ENCODE measurements around the gene EOLA2.
"Not testable (repeated sequence)": the region's sequence is repeated elsewhere in the genome, so short reads cannot be mapped to it uniquely, and the experiment has no call there.

EOLA2 gene

GRCh38 chrX:149962010-149962409, 23.7 kb upstream of the EOLA2 start:
- TF ChIP-seq, protein P1, sequence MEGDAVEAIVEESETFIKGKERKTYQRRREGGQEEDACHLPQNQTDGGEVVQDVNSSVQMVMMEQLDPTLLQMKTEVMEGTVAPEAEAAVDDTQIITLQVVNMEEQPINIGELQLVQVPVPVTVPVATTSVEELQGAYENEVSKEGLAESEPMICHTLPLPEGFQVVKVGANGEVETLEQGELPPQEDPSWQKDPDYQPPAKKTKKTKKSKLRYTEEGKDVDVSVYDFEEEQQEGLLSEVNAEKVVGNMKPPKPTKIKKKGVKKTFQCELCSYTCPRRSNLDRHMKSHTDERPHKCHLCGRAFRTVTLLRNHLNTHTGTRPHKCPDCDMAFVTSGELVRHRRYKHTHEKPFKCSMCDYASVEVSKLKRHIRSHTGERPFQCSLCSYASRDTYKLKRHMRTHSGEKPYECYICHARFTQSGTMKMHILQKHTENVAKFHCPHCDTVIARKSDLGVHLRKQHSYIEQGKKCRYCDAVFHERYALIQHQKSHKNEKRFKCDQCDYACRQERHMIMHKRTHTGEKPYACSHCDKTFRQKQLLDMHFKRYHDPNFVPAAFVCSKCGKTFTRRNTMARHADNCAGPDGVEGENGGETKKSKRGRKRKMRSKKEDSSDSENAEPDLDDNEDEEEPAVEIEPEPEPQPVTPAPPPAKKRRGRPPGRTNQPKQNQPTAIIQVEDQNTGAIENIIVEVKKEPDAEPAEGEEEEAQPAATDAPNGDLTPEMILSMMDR (conservative IDR thresholded peaks at IDR 0.05; ENCODE audit: low read length) = no peak
- DNase-seq (ENCODE audit: low read depth) = no peak
- no peak overlapping the region for H3K4me3 ChIP-seq (ENCODE audit: low read length)

DNA sequence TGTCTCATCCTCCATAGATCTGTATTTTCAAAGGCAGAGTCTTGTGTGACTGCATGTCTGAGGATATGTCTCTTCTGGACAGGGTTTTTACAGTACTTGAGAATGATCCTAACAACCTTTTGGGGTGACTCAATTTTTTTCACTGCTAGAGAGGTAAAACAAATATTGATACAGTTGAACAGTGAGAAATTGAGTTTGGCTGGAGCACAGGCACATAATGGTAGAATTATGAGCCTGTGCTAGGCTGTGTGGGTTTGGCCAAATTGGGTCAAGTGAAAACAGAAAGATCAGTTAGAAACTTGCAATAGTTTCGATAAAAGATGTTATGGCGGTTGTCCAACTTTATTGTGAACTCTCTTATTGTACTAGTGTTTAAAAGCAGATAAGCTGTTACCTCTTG, 23.3 kb upstream of the EOLA2 start:
- no peak for DNase-seq (ENCODE audit: low read depth)
- no peak overlapping the region for H3K4me3 ChIP-seq (ENCODE audit: low read length)
- TF ChIP-seq, protein P1 (conservative IDR thresholded peaks at IDR 0.05; ENCODE audit: low read length) = no peak

DNA sequence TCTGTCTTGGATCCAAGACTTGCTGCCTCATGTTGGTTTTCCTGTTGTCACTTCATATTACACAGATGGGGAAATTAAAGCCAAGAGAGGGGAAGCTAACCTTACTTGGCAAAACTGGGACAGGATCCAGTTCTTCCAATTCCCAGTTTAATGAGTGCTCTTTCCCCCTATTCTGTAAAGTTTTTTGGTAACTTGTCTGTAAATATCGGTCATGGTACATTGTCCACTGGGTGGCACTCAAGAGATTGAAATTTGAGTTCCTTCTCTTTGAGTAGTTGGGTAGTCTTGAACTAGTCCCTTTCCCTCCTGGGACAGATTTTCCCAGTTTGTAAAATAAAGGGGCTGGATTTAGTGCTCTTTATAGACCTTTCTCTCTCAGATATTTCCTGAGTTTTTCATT, 12.4 kb upstream of the EOLA2 start:
- no peak overlapping the region for H3K4me3 ChIP-seq (ENCODE audit: low read length)
- TF ChIP-seq, protein P1 (conservative IDR thresholded peaks at IDR 0.05; ENCODE audit: low read length) = peak; percentile 61
- peak; percentile 63 for DNase-seq (ENCODE audit: low read depth)

GRCh38 chrX:149949743-149950436, 11.6 kb upstream of the EOLA2 start:
- no peak overlapping the region for H3K4me3 ChIP-seq (ENCODE audit: low read length)
- peak; percentile 11 for DNase-seq (ENCODE audit: low read depth)
- TF ChIP-seq, protein P1 (conservative IDR thresholded peaks at IDR 0.05; ENCODE audit: low read length) = no peak

DNA sequence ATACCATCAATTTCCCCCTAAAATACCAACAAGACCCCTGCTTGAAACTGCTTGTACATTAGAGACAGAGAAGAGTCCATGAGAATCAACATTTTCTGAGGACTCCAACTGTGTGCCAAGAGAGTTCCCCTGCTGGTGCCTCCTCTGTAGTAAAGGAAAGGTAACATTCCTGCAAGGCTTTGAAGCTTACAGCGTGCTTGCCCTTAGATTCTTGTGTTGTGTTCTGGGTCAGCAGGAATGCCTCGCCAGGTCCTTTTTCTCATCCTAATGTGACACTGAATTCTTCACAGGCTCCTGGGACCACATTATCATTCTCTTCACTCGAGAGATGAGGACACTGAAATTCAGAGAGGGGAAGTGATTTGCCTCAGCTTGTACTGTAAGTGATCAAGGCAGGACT, 9.7 kb upstream of the EOLA2 start:
- H3K4me3 ChIP-seq (ENCODE audit: low read length) = no peak overlapping the region
- no peak for DNase-seq (ENCODE audit: low read depth)
- TF ChIP-seq, protein P1 (conservative IDR thresholded peaks at IDR 0.05; ENCODE audit: low read length) = no peak

DNA sequence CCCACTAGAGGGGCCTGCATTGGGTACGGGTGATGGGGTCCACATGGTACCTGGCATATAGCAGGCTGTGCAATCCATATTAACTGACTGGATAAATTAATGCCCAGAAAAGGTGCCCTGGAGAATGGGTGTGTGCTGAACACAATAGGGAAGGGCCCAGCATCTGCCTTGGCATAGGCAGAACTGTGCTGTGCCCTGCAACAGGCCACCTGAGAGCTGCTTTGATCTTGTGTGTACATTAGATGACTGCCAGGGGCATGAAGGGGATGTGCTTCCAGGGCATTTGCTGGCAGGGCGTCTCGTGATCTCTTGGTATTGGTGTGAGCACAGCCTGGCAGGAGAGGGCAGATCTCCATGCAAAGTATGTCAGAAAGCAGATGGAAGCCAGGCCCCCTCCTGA, 8.6 kb upstream of the EOLA2 start:
- not testable (repeated sequence) for DNase-seq (ENCODE audit: low read depth); H3K4me3 ChIP-seq (ENCODE audit: low read length)

- not testable (repeated sequence) for H3K4me3 ChIP-seq (ENCODE audit: low read length); DNase-seq (ENCODE audit: low read depth)
Observed at GRCh38 chrX:149945820-149946219, 7.5 kb upstream of the EOLA2 start.

GRCh38 chrX:149945087-149945670, 6.9 kb upstream of the EOLA2 start:
- DNase-seq (ENCODE audit: low read depth) = not testable (repeated sequence)

DNA sequence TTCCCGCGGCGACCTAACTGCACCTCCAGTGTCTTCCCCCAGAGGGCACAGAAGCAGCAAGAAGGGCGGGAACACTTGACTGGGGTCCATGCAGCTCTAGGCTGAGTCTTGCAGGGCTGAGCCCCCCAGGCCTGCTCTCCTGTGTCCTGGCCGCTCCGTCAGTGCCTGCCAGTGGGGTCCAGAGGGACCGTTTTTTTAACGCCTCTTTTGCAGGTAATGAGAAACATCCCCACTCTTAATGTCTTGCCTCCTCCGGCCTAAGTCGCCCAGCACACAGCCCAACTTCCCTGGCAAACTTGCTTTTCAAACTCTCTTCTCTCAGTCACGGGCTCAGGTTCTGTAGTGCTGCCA, 2.4 kb upstream of the EOLA2 start:
- peak overlapping the region; percentile 40 for H3K4me3 ChIP-seq (ENCODE audit: low read length)
- TF ChIP-seq, protein P1 (conservative IDR thresholded peaks at IDR 0.05; ENCODE audit: low read length) = peak; percentile 60
- not testable (repeated sequence) for DNase-seq (ENCODE audit: low read depth)

More at GRCh38 chrX:149945087-149945670, 6.9 kb upstream of the EOLA2 start:
- not testable (repeated sequence) for H3K4me3 ChIP-seq (ENCODE audit: low read length)

Measured in AG10803 (cell line).